GM04503 (cell line): ENCODE measurements around the gene TTBK2.
"Not testable (repeated sequence)": the region's sequence is repeated elsewhere in the genome, so short reads cannot be mapped to it uniquely, and the experiment has no call there.

Source experiments
- DNase-seq: peaks from one replicate; pipeline ENCODE4 v3.0.0-alpha.2; 2012; ENCODE audit warnings: low read depth

Gene TTBK2

GRCh38 chr15:42826251-42826890, 94.2 kb downstream of the TTBK2 start:
- DNase-seq, result no peak

GRCh38 chr15:42825599-42825998, 95.0 kb downstream of the TTBK2 start:
- DNase-seq, result no peak

- no peak for DNase-seq
These were observed 99.8 kb downstream of the TTBK2 start for GRCh38 chr15:42820811-42821210.

GRCh38 chr15:42819786-42820185, 100.8 kb downstream of the TTBK2 start:
- no peak for DNase-seq

DNA sequence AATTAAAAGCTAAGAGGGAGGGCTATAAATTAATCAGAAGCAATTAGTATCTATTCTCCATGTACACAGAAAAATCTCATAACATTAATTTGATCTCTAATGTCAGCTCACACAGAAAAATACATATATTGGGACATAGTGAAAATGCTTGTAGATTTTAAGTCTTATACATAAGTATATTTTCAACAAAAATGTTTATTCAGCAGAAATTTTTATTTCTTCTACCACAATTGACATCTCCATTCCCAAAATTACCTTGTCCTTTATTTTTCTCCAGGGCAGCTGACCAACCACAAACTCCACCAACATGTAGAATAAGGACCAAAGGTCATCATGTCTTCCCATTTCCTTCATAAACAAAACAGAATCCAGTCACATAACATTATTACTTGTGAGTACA, 109.1 kb downstream of the TTBK2 start:
- no peak for DNase-seq

GRCh38 chr15:42808913-42809312, 111.7 kb downstream of the TTBK2 start:
- no peak for DNase-seq

DNA sequence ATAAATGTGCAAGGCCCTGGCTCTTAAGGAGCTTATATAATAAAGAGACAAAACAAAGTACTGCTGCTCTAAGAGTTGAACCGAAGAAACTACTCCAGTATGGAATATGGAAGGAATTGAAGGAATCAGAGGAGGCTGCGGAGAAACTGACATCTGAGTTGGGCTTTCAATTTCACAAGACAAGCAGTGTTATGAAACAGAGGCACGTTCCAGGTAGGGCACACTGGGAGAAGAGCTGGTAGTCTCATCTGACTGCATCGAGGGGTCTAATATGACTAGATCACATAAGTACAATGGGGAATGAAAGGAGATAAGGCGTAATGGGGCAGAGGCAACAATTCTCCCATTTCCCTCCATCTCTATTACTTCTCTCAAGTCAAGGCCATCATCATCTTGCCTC, 115.3 kb downstream of the TTBK2 start:
- DNase-seq, result no peak

DNA sequence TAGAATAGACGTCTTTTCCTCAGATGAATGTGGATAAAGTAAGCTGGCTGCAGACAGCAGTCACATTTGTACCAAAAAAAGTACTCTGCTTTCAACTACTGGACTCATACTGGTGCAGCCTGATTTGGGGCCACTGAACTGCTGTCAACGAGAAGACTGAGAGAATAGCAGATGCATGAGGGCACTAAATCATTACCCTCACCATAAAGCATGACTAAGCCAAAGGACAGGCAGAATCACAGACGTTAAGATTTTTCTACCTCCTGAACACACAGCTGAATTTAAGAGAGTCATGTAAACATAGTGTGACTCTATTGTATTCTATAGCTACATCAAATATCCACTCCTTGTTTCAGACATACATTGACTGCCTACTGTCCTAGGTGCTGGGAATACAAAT, 115.8 kb downstream of the TTBK2 start:
- DNase-seq, result no peak

GRCh38 chr15:42803436-42803835, 117.1 kb downstream of the TTBK2 start:
- DNase-seq, result no peak

- no peak for DNase-seq
These were observed 118.4 kb downstream of the TTBK2 start for GRCh38 chr15:42802168-42802567.

- DNase-seq, result no peak
These were observed 119.7 kb downstream of the TTBK2 start for GRCh38 chr15:42800731-42801474.

DNA sequence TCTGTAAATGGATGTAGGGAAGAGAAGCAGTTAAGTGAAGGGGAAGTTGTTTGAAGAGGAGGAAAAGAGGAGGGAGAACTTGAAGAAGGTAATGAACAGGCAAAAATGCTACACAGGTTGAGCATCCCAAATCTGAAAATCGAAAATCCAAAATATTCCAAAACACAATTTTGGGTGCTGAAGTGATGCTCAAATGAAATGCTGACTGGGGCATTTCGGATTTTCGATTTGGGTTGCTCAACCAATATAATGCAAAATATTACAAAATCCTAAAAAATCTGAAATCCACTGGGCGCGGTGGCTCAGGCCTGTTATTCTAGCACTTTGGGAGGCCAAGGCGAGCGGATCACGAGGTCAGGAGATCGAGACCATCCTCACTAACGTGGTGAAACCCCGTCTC, 121.8 kb downstream of the TTBK2 start:
- no peak for DNase-seq

DNA sequence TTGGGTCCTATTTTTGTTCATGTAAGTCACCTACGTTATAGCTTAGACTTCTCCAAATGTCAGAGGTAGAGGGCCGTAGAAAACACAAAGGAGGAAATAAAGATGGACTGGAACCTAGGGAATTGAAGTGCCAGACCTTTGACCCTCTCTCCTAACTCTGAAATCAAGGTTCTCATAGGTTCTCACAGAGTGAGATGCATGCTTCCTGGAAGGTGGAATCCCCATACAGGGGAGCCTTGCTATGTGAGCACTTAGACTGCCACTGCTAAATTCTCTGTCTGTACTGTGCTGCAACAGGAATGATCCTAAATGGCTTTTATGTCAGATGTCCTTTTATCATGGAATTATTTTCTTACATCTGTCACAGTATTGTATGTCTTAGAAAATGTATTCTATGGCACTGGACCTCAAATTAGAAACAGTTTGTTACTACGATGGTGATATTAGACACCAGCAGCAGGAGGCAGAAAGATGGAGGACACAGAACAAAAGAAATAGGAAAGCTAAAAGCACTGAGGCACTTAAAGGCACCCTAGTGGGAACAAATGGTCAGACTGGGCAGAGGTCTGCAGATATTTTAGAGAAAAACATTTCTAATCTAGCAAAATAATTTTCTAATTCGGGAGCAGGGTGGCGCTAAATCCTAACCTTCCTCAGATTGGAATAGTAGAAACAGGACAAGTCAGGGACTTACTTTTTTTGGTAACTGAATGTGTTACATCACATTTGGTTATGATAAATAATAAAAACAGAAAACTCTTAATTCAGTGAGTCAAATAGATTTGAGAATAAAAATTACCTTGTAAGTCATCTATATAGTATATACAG, 123.4 kb downstream of the TTBK2 start:
- no peak for DNase-seq

- DNase-seq, result no peak
These were observed 131.9 kb downstream of the TTBK2 start for GRCh38 chr15:42788725-42789124.

DNA sequence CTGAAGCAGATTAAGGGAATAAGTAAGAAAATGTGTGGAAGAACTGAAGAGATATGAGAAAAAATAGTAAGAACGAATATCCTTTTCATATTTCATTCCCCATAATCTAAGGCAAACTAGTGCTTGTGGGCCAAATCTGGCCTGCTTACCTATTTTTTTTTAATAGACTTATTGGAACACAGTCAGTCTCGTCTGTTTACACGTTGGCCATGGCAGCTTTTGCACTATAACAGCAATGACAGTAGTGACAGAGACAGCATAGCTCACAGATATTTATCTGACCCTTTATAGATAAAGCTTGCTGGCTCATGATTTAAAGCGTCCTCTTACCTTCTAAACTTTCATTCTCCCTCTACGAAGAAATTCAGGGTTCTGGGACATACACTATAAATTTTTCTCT, 133.6 kb downstream of the TTBK2 start:
- no peak for DNase-seq

- DNase-seq, result no peak
These were observed 135.0 kb downstream of the TTBK2 start for GRCh38 chr15:42785569-42785968.

GRCh38 chr15:42784705-42785104, 135.9 kb downstream of the TTBK2 start:
- no peak for DNase-seq

GRCh38 chr15:42782716-42783115, 137.9 kb downstream of the TTBK2 start:
- no peak for DNase-seq

- DNase-seq, result no peak
These were observed 145.2 kb downstream of the TTBK2 start for GRCh38 chr15:42775416-42775815.

GRCh38 chr15:42772901-42773300, 147.7 kb downstream of the TTBK2 start:
- no peak for DNase-seq

DNA sequence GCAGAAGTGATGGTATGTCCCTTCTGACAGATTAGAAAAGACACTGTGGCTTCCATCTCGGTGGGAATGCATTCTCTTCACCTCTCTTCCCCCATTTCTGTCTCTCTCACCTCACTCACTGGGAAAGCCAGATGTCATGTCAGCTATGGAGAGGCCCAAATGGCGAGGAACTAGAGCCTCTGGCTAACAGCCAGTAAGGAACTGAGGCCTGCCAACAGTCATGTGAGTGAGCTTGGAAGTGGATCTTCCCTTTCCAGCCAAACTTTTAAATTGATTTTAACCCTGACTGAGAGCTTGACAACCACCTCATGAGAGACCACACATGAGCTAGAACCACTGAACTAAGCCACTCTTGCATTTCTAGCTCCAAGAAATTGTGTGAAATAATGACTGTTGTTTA, 148.4 kb downstream of the TTBK2 start:
- DNase-seq, result no peak

DNA sequence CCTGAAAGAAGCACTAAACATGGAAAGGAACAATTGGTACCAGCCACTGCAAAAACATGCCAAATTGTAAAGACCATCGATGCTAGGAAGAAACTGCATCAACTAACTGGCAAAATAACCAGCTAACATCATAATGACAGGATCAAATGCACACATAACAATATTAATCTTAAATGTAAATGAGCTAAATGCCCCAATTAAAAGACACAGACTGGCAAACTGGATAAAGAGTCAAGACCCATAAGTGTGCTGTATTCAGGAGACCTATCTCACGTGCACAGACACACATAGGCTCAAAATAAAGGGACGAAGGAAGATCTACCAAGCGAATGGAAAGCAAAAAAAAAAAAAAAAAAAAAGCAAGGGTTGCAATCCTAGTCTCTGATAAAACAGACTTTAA, 154.5 kb downstream of the TTBK2 start:
- not testable (repeated sequence) for DNase-seq

GRCh38 chr15:42764154-42764731, 156.3 kb downstream of the TTBK2 start:
- DNase-seq, result not testable (repeated sequence)
